OCI-LY1 (cell line): ENCODE measurements around the gene TMIE.

Experiments
- H2AFZ ChIP-seq: fragments of 200-600 bp; sonication (generic), shearing (Covaris generic); 2 replicates; pipeline ENCODE4 v1.6.0; 2014; ENCODE audit warnings: antibody characterized with exemption, mild to moderate bottlenecking, low read length
- H3F3A ChIP-seq: fragments of 200-600 bp; sonication (generic), shearing (Covaris generic); 2 replicates; pipeline ENCODE4 v1.6.0; 2014; ENCODE audit warnings: mild to moderate bottlenecking, antibody characterized with exemption, low read length, moderate library complexity; ENCODE audit not compliant: insufficient read depth
- H3K27ac ChIP-seq: fragments of 200-600 bp; sonication (generic); 2 replicates; pipeline ENCODE4 v1.5.1; 2014; ENCODE audit warnings: low read length, mixed run types, mild to moderate bottlenecking, low read depth; ENCODE audit not compliant: poor library complexity, severe bottlenecking
- H3K27me3 ChIP-seq: fragments of 200-600 bp; sonication (generic); 2 replicates; pipeline ENCODE4 v1.6.0; 2014; ENCODE audit warnings: antibody characterized with exemption, mild to moderate bottlenecking, low read length, moderate library complexity; ENCODE audit not compliant: insufficient read depth
- H3K36me3 ChIP-seq: fragments of 200-600 bp; sonication (generic); 2 replicates; pipeline ENCODE4 v1.6.1; 2014; ENCODE audit warnings: mild to moderate bottlenecking, antibody characterized with exemption, low read length, moderate library complexity, mixed read lengths; ENCODE audit not compliant: insufficient read depth
- H3K4me1 ChIP-seq: fragments of 200-600 bp; sonication (generic); 2 replicates; pipeline ENCODE4 v1.5.1; 2014; ENCODE audit warnings: mild to moderate bottlenecking, low read length, moderate library complexity; ENCODE audit not compliant: insufficient read depth, severe bottlenecking
- H3K4me2 ChIP-seq: fragments of 200-600 bp; sonication (generic), shearing (Covaris generic); 2 replicates; pipeline ENCODE4 v1.6.1; 2014; ENCODE audit warnings: low read length
- H3K4me3 ChIP-seq: fragments of 200-600 bp; sonication (generic); 2 replicates; pipeline ENCODE4 v1.5.1; 2014; ENCODE audit warnings: low read length, low read depth, mild to moderate bottlenecking, mixed read lengths; ENCODE audit not compliant: poor library complexity, severe bottlenecking
- H3K79me2 ChIP-seq: fragments of 200-600 bp; shearing (Covaris generic); 2 replicates; pipeline ENCODE4 v1.6.1; 2016; ENCODE audit warnings: mixed run types, low read length, mixed read lengths; ENCODE audit not compliant: insufficient read depth
- H3K9ac ChIP-seq: fragments of 200-600 bp; sonication (generic), shearing (Covaris generic); 2 replicates; pipeline ENCODE4 v1.6.1; 2014; ENCODE audit warnings: mild to moderate bottlenecking, low read length, mixed read lengths
- H3K9me2 ChIP-seq: fragments of 200-600 bp; sonication (generic), shearing (Covaris generic); 2 replicates; pipeline ENCODE4 v1.6.1; 2014; ENCODE audit warnings: low read depth, mild to moderate bottlenecking, low read length, mixed read lengths
- H3K9me3 ChIP-seq: fragments of 200-600 bp; shearing (Covaris generic); 2 replicates; pipeline ENCODE4 v1.6.1; 2014; ENCODE audit warnings: low read length, mixed read lengths
- H4K20me1 ChIP-seq: fragments of 200-600 bp; sonication (generic), shearing (Covaris generic); 2 replicates; pipeline ENCODE4 v1.6.0; 2016; ENCODE audit warnings: mild to moderate bottlenecking, low read length; ENCODE audit not compliant: insufficient read depth
- EZH2 ChIP-seq: fragments of 200-600 bp; sonication (generic), shearing (Covaris generic); IDR thresholded peaks from 2 replicates; pipeline ENCODE4 v1.8.0; 2017; ENCODE audit warnings: borderline replicate concordance, mixed run types, mild to moderate bottlenecking, antibody characterized with exemption, low read length, moderate library complexity, mixed read lengths
- TF ChIP-seq, protein P1 (sequence below): fragments of 200-600 bp; sonication (generic), shearing (Covaris generic); IDR thresholded peaks from 2 replicates; pipeline ENCODE4 v1.5.1; 2017; ENCODE audit warnings: mild to moderate bottlenecking, antibody characterized with exemption, low read length, moderate library complexity, mixed read lengths

TMIE gene

DNA sequence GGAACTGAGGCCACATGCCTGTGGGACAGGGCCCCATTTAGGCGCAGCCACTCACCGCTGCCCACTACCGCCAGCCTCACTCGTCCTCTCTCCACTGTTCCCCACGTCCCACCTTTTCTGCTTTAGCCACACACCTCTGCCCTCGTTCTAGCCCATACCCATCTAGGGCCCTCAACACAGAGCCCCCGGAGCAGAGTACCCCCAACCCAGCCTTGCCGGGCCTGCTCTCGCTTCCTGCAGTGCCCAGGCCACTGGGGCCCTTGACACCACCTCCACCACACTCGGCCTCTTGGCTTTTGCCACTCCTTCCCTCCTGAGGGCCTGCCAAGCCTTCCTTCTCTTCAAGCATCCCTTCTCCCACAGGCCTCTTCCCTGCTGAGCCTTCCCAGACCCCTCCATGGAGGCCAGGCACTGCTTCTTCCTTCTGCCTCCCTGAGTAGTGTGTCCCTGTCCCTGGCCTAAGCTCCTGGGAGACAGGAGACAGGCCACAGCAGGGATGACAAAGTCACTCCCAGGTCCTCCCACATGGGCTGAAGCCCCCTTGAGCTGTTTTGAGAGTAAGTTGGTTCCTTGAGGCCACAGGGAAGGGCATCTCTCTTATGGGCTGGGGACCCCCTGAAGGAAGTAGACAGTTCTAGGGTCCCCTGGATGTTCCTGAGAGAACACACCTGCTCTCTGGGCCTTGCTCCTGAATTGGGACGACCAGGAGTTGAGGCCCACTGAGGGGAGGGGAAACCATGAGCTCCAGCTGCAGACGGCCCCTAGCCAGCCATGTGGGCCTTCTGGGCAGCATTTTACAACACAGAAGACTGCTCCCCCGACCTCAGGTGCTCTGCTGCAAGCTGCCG, 12.1 kb downstream of the TMIE start:
- no peak for TF ChIP-seq EZH2
- TF ChIP-seq, protein P1, sequence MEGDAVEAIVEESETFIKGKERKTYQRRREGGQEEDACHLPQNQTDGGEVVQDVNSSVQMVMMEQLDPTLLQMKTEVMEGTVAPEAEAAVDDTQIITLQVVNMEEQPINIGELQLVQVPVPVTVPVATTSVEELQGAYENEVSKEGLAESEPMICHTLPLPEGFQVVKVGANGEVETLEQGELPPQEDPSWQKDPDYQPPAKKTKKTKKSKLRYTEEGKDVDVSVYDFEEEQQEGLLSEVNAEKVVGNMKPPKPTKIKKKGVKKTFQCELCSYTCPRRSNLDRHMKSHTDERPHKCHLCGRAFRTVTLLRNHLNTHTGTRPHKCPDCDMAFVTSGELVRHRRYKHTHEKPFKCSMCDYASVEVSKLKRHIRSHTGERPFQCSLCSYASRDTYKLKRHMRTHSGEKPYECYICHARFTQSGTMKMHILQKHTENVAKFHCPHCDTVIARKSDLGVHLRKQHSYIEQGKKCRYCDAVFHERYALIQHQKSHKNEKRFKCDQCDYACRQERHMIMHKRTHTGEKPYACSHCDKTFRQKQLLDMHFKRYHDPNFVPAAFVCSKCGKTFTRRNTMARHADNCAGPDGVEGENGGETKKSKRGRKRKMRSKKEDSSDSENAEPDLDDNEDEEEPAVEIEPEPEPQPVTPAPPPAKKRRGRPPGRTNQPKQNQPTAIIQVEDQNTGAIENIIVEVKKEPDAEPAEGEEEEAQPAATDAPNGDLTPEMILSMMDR: no peak

DNA sequence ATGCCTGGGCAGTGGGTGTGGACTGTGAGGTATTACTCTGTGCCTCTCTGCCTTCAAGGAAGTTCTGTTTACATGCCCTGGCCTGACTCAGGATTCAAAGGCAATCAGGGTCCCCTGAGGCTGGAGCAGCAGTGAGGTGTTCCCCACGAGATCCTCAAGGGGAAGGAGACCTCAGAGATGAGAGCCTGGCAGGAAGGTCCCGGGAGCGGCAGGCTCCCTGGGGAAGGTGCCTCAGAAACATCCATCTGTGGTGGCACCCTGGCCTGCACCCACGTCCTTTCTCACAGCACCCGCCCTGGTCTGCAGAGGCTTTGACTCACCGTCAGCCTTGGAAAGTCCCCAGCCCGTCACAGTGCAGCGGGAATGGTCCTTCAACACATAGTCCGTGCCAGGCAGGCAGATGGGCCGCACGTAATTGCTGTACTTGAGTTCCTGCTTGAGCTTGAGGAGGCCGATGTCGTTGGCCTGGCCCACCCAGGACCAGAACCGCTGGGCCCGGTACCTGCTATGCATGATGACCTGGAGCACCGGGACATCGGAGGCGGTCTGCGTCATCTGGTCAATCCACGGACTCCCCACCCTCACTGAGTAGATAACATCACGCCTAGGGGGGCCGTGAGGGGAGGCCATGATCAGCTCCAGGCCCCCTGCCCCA, 12.8 kb downstream of the TMIE start:
- H3K9me3 ChIP-seq: no peaks in the 10 kb centered on the region
- TF ChIP-seq, protein P1: no peak
- TF ChIP-seq EZH2: no peak
- no peaks in the 10 kb centered on the region for H3K4me1 ChIP-seq
- H3K27me3 ChIP-seq: no peaks in the 10 kb centered on the region
- no peaks in the 10 kb centered on the region for H3K79me2 ChIP-seq
- H3K27ac ChIP-seq: no peak overlapping the region
- H3K4me2 ChIP-seq: no peak overlapping the region
- H3K9ac ChIP-seq: no peak overlapping the region
- H3K4me3 ChIP-seq: no peak overlapping the region
- no peaks in the 10 kb centered on the region for H3K9me2 ChIP-seq
- no peaks in the 10 kb centered on the region for H4K20me1 ChIP-seq
- H2AFZ ChIP-seq: no peak overlapping the region
- no peaks in the 10 kb centered on the region for H3F3A ChIP-seq
- no peaks in the 10 kb centered on the region for H3K36me3 ChIP-seq

More for the DNA sequence above, 12.1 kb downstream of the TMIE start:
- Histone ChIP-seq H3K4me1 (no peaks in the 10 kb centered on the region), H3K27me3 (no peaks in the 10 kb centered on the region), H3K9me3 (no peaks in the 10 kb centered on the region), H3K9ac (no peak overlapping the region), H4K20me1 (no peaks in the 10 kb centered on the region), H3K4me3 (no peak overlapping the region), H3K36me3 (no peaks in the 10 kb centered on the region), H3K9me2 (no peaks in the 10 kb centered on the region), H3F3A (no peaks in the 10 kb centered on the region), H2AFZ (no peak overlapping the region), H3K4me2 (no peak overlapping the region), H3K27ac (no peak overlapping the region), H3K79me2 (no peaks in the 10 kb centered on the region)

- Histone ChIP-seq H3K27me3 (no peaks in the 10 kb centered on the region), H3K4me3 (no peak overlapping the region), H3K36me3 (no peaks in the 10 kb centered on the region), H3K27ac (no peak overlapping the region), H3K4me2 (no peak overlapping the region), H3K9ac (no peak overlapping the region), H3K79me2 (no peaks in the 10 kb centered on the region), H3K9me3 (no peaks in the 10 kb centered on the region), H3K9me2 (no peaks in the 10 kb centered on the region), H3K4me1 (no peaks in the 10 kb centered on the region), H4K20me1 (no peaks in the 10 kb centered on the region), H2AFZ (no peak overlapping the region), H3F3A (no peaks in the 10 kb centered on the region)
- no peak for TF ChIP-seq EZH2
- TF ChIP-seq, protein P1: no peak
These were observed 13.7 kb downstream of the TMIE start for GRCh38 chr3:46714728-46715506.
